GM12865 (cell line): ENCODE measurements around the gene VGLL2.
"Not testable (repeated sequence)": the region's sequence is repeated elsewhere in the genome, so short reads cannot be mapped to it uniquely, and the experiment has no call there.

Source experiments
- DNase-seq: peaks from one replicate; pipeline ENCODE4 v3.0.0; 2010; ENCODE audit warnings: low read depth
- H3K4me3 ChIP-seq: 2 replicates; pipeline ENCODE4 v1.5.1; 2011; ENCODE audit warnings: mild to moderate bottlenecking, low read depth, low read length, control low read depth
- TF ChIP-seq, protein P1 (sequence below): IDR thresholded peaks from 2 replicates; pipeline ENCODE4 v1.5.1; 2011; ENCODE audit warnings: low read length, control low read depth, low read depth, inconsistent platforms; ENCODE audit not compliant: insufficient read depth; ENCODE audit errors: missing control alignments

VGLL2 gene

DNA sequence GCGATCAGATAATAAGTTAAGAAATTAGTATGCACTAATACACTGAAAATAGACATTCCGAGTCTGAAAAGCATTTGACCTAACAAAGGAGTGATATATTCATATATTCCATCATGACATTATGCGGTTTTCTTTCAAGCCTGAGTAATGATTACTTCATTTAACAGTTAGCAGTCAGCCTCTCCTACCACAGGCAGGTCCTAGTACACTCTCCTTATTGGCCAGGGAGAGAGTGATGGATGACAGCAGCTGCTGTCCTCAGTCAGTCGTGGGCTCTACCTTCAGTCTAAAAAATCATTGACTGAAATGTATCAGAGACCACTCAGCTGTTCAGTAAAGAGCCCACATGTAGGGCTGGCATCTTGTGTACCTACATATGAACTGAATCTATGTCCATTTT lies 33.2 kb upstream of the VGLL2 start:
- TF ChIP-seq, protein P1, sequence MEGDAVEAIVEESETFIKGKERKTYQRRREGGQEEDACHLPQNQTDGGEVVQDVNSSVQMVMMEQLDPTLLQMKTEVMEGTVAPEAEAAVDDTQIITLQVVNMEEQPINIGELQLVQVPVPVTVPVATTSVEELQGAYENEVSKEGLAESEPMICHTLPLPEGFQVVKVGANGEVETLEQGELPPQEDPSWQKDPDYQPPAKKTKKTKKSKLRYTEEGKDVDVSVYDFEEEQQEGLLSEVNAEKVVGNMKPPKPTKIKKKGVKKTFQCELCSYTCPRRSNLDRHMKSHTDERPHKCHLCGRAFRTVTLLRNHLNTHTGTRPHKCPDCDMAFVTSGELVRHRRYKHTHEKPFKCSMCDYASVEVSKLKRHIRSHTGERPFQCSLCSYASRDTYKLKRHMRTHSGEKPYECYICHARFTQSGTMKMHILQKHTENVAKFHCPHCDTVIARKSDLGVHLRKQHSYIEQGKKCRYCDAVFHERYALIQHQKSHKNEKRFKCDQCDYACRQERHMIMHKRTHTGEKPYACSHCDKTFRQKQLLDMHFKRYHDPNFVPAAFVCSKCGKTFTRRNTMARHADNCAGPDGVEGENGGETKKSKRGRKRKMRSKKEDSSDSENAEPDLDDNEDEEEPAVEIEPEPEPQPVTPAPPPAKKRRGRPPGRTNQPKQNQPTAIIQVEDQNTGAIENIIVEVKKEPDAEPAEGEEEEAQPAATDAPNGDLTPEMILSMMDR: no peak
- no peak overlapping the region for H3K4me3 ChIP-seq
- DNase-seq: no peak

DNA sequence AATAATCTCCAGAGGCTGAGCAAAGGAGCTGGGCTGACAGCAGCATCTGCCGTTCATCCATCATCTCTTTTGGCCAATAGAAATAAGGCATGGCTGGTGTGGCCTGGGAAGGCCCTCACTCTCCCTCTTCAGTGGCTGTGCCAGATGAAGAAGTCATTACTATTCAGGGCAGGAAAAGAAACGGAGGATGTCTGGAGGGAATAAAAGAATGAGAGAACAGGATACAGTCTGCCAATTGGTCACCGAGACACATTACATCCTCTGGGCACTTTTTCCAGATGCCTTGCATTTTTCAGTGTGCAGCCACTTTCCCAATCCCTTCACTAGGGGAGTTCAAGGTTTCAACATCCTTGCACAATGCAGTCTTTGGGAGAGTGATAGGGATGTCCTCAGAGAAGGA lies 32.2 kb upstream of the VGLL2 start:
- no peak overlapping the region for H3K4me3 ChIP-seq
- DNase-seq: no peak
- TF ChIP-seq, protein P1: no peak

DNA sequence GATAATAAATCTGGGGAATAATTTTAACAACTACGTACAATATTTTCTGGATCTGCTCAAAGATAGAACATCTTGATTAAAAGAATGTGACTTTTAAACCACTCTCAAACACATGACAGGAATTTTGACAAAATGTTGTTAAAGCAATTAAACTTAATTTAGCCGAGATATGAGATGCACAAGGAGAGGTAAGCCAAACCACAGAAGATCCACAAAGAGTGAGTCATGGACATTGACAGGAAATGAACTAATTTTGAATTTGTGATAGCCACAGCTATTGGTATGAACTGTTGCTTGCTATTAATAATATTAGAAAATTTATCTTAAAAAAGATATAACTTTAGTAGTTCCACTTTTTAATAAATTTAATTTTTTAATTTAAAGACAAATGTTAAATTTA lies 27.8 kb upstream of the VGLL2 start:
- no peak for DNase-seq
- TF ChIP-seq, protein P1: no peak
- no peak overlapping the region for H3K4me3 ChIP-seq

DNA sequence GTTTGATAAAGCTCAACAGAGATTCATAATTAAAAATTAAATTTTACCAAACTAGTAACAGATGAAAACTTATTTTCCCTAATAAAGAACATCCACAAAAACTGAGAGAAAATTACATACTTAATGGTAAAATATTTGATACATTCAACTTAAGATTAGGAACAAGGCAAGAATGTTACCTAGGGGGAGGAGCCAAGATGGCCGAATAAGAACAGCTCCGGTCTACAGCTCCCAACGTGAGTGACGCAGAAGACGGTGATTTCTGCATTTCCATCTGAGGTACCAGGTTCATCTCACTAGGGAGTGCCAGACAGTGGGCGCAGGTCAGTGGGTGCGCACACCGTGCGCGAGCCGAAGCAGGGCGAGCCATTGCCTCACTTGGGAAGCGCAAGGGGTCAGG lies 20.8 kb upstream of the VGLL2 start:
- DNase-seq, H3K4me3 ChIP-seq: not testable (repeated sequence)

DNA sequence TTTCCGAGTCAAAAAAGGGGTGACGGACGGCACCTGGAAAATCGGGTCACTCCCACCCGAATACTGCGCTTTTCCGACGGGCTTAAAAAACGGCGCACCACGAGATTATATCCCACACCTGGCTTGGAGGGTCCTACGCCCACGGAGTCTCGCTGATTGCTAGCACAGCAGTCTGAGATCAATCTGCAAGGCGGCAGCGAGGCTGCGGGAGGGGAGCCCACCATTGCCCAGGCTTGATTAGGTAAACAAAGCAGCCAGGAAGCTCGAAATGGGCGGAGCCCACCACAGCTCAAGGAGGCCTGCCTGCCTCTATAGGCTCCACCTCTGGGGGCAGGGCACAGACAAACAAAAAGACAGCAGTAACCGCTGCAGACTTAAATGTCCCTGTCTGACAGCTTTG lies 20.4 kb upstream of the VGLL2 start:
- DNase-seq, H3K4me3 ChIP-seq: not testable (repeated sequence)

DNA sequence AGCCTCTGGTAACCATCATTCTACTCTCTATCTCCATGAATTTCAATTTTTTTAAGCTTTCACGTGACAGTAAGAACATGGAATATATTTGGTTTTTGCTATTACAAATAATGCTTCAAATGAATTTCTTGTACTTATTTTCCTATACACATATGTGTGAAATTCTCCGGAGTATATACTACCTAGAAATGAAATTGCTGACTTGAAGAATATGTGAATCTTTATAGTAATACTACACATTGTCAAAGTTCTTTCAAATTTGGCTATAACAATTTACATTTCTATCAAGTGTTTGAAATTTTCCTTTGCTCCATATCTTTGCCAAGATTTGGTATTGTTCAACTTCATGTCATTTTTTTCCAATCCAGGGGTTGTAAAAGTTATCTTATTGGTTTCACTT lies 11.6 kb upstream of the VGLL2 start:
- TF ChIP-seq, protein P1: no peak
- no peak overlapping the region for H3K4me3 ChIP-seq
- DNase-seq: no peak

DNA sequence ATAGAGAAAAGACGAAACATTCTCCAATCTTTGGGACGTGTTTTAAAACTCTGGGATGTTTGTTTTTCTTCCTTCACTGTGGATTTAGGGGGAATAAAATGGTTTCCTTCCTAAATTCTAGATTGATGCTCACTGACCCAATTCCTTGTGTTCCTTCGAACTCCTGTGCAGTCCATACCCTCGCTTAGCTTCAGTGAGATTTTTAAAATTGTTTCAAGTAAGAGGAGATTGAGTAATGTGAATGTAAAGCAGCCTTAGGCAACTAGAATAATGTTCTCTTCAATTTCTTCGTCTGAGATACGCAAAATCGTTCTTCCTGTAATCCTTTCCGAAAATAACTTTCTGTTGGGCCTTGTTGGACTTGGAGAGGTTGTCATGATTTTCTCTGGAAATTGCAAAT lies 2.6 kb upstream of the VGLL2 start:
- no peak overlapping the region for H3K4me3 ChIP-seq
- TF ChIP-seq, protein P1: no peak
- no peak for DNase-seq

DNA sequence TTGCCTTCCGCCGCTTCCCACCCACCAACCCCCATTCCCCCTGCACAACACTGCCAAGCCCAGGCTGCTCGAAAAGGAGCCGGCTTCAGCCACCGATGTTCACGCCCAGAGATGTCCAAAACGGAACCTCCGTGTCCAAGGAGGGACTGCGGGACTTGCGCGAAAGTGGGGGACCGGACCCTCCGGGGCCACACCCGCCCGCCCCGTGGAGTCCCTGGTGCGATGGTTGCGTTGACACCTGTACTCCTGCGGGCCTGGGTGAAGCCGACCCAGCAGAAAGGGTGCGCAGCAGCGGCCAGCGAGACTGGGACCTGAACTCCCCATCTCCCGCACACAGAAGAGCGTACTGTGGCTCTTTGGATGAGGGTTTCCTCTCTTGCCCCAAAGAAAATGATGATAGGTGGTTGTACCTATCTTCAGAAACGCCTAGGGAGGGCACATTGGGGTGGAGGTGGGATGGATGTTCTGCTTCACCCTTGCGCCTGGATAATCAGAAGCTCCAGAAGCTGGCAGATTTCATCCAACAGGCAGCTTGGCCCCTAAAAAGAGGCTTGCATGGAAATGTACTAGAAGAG lies 1.9 kb upstream of the VGLL2 start:
- no peak for DNase-seq
- TF ChIP-seq, protein P1: no peak
- no peak overlapping the region for H3K4me3 ChIP-seq
